A549 (cell line): Measurements from ENCODE around the gene PLPPR1.

ENCODE experiments used
- NR3C1 ChIP-seq: fragments of >200 bp; sonication (Bioruptor Twin); formaldehyde crosslinking; IDR thresholded peaks from 3 replicates; pipeline ENCODE4 v1.6.1; 2017
- POLR2A ChIP-seq: IDR thresholded peaks from 2 replicates; pipeline ENCODE4 v1.6.1; 2012; ENCODE audit warnings: mild to moderate bottlenecking, low read length
- TF ChIP-seq, protein P1 (sequence below): fragments of >200 bp; sonication (Bioruptor Twin); formaldehyde crosslinking; IDR thresholded peaks from 3 replicates; pipeline ENCODE4 v1.5.1; 2016
- TF ChIP-seq, protein P2 (sequence below): fragments of 150-350 bp; IDR thresholded peaks from 2 replicates; pipeline ENCODE4 v1.6.1; 2014; ENCODE audit warnings: low read depth, mild to moderate bottlenecking, low read length

DNA sequence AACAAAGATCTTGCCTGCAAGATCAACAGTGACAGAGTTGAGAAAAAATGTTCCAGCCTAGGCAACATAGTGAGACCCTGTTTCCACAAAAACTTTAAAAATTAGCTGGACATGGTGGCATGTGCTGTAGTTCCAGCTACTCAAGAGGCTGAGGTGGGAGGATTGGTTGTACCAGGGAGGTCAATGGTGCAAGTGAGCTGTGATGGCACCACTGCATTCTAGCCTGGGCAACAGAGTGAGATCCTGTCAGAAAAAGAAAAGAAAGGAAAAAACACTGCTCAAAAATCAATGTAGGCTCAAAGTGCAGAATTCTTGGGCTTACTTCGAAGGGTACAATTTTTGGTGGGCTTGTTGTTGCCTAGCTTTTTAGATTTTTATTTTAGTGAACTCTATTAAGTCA, 145.4 kb downstream of the PLPPR1 start:
- TF ChIP-seq, protein P1, sequence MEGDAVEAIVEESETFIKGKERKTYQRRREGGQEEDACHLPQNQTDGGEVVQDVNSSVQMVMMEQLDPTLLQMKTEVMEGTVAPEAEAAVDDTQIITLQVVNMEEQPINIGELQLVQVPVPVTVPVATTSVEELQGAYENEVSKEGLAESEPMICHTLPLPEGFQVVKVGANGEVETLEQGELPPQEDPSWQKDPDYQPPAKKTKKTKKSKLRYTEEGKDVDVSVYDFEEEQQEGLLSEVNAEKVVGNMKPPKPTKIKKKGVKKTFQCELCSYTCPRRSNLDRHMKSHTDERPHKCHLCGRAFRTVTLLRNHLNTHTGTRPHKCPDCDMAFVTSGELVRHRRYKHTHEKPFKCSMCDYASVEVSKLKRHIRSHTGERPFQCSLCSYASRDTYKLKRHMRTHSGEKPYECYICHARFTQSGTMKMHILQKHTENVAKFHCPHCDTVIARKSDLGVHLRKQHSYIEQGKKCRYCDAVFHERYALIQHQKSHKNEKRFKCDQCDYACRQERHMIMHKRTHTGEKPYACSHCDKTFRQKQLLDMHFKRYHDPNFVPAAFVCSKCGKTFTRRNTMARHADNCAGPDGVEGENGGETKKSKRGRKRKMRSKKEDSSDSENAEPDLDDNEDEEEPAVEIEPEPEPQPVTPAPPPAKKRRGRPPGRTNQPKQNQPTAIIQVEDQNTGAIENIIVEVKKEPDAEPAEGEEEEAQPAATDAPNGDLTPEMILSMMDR = no peak
- no peak for TF ChIP-seq POLR2A
- TF ChIP-seq, protein P2, sequence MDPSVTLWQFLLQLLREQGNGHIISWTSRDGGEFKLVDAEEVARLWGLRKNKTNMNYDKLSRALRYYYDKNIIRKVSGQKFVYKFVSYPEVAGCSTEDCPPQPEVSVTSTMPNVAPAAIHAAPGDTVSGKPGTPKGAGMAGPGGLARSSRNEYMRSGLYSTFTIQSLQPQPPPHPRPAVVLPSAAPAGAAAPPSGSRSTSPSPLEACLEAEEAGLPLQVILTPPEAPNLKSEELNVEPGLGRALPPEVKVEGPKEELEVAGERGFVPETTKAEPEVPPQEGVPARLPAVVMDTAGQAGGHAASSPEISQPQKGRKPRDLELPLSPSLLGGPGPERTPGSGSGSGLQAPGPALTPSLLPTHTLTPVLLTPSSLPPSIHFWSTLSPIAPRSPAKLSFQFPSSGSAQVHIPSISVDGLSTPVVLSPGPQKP = no peak
- no peak for TF ChIP-seq NR3C1
